Forelimb muscle (tissue), 1 donor: ENCODE results near the gene AGAP5. TPM values are rescaled to one million over a fixed set of nuclear protein-coding genes. Genes with fewer than 3 reads are reported as not detected.

ENCODE experiments used
- DNase-seq: peaks from one replicate; pipeline ENCODE4 v3.0.0-alpha.2; 2013; ENCODE audit warnings: low read depth
- polyA plus RNA-seq: library from polyadenylated mRNA; unstranded; fragments of 120-200 nt; gene quantifications from one replicate; pipeline ENCODE4 v1.2.1, GENCODE V29; 2013; ENCODE audit not compliant: insufficient read length

The AGAP5 gene
- polyA plus RNA-seq, 1 donor = 15.1 TPM

DNA sequence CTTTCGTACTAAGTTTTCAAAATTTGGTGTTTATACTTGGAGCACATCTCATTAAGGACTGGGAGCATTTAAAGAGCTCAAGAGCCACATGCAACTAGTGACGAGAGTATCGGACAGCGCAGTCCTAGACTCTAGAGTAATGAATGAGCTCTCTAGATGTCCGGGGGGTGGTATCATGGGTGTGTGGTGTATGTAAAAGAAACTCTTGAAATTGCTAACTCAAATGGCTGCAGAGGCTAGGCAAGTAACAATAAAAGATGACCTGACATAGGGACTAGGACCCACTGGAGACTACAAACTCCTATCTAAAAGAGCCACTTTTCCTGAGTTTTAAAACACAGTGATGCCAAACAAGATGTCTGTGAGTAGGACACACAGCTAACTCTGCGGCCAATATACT is 70.6 kb downstream of the AGAP5 start:
- DNase-seq = no peak

DNA sequence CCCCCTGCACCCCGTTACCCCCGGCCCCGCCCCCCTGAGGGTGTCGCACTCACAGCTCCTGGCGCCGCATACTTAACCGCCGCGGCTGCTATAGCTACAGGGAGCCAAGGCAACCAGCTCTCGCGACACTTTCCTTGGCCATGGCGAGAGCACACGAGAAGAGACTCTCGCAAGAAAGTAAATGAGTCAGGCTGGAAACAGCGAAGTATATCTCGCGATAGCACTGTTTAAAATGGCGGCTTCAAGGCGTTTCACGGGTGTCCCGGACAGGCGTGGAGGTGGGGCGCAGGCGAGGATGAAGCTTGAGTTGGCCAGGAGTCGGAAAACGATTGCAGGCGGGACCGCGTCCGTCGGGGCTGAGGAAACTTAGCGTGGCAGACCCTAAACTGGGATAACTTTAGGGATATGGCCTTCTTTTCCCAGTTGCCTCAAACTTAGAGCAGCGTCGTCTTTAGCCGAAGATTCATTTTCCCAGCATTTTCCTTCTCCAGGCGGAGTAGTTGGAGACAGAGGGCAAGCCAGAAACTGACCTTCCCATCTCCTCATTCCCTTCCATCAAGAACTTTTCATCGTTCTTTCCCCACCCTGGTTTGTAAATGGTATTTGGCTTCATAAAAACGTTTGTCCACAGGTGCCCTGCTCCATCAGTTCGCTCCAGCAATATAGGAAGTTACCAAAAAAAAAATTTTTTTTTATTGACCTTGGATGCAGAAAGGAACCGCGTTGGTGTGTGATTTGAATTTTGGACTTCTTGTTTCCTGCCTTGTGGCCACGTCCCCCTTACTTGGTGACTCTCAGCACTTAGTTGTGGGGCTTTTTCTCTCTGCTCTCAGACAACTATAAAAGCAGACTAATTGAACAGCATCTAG is 71.8 kb downstream of the AGAP5 start:
- peak; percentile 99 for DNase-seq

DNA sequence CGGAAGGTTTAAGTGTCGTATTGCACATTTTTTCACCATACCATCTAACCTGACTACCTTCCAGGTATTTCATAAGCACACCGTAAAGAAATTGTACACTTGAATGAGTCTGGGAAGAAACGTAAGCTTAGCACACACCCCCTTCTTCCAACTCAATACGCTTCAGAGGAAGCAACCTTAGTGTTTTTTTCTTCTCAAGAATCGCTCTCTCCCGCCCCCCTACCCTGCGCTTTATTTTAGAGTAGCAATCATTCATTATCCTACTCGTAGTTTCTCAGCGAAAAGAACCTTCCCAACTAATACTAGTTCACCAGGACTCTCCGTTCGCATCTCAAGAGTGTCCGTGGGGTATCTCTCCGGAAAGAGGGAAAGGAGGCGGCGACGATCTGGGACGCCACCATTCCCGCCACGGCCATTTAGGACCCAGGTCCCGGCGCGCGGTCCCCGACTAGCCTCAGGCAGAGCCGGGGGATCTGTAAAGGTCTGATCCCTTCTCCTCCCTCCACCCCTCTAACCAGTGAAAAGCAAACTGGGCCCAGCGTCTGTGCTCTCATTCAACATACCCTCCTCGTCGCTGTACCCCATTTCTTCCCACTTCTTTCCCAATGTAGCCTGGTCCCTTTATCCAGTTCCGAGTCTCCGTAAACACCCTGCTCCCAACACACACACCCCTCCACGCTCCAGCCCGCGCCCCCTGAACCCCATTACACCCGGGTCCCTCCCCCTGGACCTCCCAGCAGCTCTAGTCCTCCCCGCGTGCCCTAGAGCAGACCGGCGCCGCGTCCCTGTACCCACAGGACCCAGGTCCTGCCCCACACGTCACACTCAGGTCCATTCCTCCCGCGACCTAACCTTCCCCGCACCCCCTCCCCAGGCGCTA is 72.7 kb downstream of the AGAP5 start:
- no peak for DNase-seq

Other genes starting within 250 kb of the AGAP5 start
- gene PPP3CB, start 202.1 kb downstream of the AGAP5 start, polyA plus RNA-seq = 176 TPM
- gene USP54, start 106.8 kb downstream of the AGAP5 start, polyA plus RNA-seq = 17.6 TPM
- gene MYOZ1, start 56.6 kb downstream of the AGAP5 start, polyA plus RNA-seq = 711 TPM
- 260 TPM for gene SYNPO2L, start 42.1 kb downstream of the AGAP5 start, polyA plus RNA-seq
- 49.9 TPM for gene SEC24C, start 46.3 kb upstream of the AGAP5 start, polyA plus RNA-seq
- gene CHCHD1, start 83.9 kb upstream of the AGAP5 start, polyA plus RNA-seq = 30.5 TPM
- 65.4 TPM for gene ZSWIM8, start 87.5 kb upstream of the AGAP5 start, polyA plus RNA-seq
- gene NDST2, start 113.5 kb upstream of the AGAP5 start, polyA plus RNA-seq = 18.0 TPM
- gene CAMK2G, start 176.4 kb upstream of the AGAP5 start, polyA plus RNA-seq = 30.8 TPM
- gene PLAU, start 213.0 kb upstream of the AGAP5 start, polyA plus RNA-seq = 29.4 TPM